GM21390 (cell line): ENCODE measurements around the gene LILRB3.
"Not testable (repeated sequence)": the region's sequence is repeated elsewhere in the genome, so short reads cannot be mapped to it uniquely, and the experiment has no call there.

Source experiments
- ATAC-seq: cut with Tn5 transposase; IDR thresholded peaks from one replicate; pipeline ENCODE4 v1.9.1; 2021; ENCODE audit not compliant: unreplicated experiment

The LILRB3 gene

DNA sequence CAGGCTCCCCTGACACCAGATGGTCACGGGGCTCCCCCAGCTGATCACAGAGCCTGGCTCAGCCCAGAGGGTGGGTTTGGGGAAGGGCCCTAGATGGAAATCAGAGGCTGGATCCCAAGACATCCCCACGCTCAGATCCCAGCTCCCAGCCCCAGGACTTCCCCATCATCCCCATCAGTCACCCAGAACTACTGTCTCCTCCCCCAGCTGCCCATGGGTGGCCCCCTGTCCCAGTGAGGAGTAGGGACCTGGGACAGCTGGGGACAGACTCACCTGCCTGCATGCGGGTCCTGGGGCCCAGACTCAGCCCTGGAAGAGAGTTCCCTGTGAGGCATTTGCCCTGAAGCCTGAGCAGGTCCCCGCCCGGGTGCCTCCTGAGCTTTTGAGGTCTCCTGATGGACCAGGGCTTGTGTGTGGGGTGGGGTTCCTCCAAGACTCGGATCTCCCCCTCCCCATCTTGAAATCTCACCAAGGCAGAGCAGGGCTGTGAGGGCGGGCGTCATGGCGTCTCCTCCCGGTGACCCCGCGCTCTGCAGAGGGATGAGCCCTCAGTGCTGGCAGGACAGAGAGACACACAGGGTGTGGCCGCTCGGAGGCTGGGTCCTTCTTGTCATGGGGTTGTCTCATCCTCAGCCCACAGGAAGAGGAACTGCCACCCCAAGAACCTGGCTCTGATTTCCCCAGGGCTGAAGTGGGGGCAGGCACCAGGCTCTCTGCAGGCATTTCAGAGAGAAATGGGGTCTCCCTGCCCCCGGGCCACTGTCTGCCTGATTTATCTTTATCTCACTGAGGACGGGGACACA is at the start of gene LILRB3:
TSS of gene LILRB3 (minus strand) at position 534 of the 803 bp plus-strand sequence. CDS start at position 503, 31 bp downstream.
- not testable (repeated sequence) for ATAC-seq

DNA sequence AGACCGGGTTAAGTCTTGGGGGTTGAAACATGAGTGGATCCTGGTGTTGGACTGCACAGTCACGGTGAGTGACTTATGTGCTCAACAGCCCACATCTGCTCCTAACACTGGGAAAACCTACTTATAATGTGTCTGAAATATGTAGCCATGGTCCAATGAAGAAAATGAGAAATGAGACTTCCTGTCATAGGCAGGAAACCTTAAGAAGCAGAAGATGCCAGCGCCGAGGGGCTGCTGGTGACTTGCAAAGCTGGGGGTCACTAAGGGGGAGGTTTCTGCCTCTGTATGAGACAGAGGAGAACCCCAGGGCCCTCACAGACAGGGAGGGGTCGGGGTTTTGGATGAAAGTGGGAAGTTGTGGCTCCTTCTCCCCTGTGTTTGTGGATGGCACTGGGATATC is 49.4 kb upstream of the LILRB3 start:
- not testable (repeated sequence) for ATAC-seq

DNA sequence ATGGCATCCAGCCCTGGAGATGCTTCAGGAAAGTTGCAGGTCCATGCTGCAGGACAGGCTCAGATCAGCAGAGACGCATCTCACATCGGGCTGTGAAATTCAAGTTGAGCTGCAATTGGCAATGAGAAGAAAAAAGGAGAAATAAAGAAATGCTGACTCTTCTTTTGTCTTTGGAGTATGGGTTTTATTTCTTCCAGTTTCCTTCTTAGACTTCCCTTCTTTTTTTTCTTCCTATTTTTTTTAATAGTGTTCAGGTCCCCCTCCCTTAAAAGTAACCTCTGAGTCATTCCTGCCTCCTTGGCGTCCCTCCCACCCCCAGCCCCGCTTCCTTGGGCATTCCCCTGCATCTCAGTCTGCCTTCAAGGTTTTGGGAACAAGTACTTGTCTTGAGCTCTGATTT is 48.8 kb upstream of the LILRB3 start:
- ATAC-seq = not testable (repeated sequence)

DNA sequence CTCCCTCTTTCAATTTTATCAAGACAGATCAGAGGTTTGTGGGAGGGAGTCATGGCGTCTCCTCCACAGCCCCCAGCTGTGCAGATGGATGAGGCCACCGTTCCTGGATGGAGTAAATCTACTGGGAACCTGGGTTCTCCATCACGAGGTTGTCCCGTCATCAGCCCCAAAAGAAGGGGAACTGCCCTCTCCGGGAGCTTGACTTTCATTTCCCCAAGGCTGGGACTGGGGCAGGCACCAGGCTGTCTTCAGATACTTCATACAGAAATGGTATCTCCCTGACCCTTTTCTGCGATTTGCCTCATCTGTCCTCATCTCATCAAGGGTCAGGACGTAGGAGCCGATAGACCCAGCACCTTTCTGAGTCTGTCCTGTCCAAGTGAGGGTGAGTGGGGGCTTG is 48.3 kb upstream of the LILRB3 start:
- ATAC-seq = no peak

DNA sequence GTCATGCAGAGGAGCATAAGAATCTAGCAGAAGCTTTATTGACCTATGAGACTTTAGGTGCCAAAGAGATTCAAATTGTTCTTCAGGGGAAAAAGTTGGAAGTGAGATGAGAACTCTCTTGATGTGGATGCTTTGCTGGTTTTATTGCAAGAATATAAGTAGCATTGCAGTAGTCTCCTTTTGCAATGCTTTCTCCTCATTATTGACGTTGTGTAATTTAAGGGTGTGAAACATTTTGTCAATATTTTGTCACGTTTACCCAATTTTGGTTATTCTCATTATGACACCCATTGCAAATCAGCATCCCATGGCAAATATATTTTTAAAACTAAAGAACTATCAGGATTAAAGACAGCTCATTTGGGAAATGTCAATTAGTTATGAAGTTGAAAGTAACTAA is 46.1 kb upstream of the LILRB3 start:
- no peak for ATAC-seq

DNA sequence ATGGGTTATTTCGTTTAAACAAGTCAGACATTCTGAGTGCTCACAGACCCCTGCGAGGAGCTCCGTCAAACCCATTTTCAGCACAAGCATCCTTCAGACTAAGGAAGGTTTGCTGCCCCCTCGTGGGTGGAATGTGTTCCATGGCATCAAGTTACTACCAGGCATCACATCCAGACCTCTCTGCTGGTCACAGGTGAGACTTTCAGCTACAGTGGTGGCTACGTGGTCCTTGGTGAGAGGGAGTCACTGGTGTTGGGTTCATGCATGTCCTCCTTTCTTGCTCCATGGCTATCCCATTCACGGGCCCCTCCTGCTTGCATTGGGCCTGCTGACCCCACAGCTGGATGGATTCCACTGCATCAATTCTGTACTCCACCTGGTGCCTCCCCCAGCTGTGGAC is 43.3 kb upstream of the LILRB3 start:
- ATAC-seq = no peak

DNA sequence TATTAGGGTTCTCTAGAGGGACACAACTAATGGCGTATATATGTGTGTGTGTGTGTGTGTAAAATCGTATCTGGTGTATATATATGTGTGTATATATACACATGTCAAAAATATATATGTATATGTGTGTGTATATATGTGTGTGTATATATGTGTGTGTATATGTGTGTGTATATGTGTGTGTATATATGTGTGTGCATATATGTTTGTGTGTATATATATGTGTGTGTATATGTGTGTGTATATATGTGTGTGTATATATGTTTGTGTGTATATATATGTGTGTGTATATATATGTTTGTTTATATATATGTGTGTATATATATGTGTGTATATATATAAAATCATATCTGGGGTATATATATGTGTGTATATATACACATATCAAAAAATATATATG is 39.7 kb upstream of the LILRB3 start:
- no peak for ATAC-seq

DNA sequence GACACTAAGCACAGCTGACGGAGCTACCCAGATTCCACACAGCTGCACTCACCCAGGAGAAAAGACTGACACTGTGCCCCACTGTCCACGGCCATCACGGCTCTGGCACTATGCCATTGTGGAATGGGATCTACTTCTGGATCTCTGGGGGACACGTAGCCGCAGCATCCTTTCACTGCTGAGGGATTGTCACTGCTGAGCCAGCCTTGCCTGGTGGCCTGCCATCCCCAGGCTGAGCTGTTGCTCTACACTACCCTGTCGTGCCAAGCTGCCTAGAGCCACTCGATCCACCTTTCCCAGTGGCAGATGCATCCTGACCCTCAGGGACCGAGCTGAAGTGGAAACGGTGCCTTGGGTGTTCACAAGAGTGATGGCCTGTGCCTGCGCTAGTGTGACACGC is 39.3 kb upstream of the LILRB3 start:
- no peak for ATAC-seq

DNA sequence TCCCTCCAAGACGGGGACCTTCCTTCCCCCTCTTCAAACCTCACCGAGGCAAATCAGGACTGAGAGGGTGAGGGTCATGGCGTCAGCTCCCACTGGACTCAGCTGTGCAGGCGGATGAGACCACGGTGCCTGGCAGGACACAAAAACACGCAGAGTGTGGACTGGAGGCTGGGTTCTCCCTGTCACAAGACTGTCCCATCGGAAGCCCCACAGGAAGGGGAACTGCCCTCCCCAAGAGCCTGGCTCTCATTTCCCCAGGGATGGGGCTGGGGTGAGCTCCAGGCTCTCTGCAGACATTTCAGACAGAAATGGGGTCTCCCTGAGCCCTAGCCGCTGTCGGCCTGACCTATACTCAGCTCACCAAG is 34.3 kb upstream of the LILRB3 start, which contains the start of gene LILRB5:
TSS of gene LILRB5 (minus strand) at position 158 of the 365 bp plus-strand sequence. CDS start at position 78, 80 bp downstream.
- no peak for ATAC-seq

DNA sequence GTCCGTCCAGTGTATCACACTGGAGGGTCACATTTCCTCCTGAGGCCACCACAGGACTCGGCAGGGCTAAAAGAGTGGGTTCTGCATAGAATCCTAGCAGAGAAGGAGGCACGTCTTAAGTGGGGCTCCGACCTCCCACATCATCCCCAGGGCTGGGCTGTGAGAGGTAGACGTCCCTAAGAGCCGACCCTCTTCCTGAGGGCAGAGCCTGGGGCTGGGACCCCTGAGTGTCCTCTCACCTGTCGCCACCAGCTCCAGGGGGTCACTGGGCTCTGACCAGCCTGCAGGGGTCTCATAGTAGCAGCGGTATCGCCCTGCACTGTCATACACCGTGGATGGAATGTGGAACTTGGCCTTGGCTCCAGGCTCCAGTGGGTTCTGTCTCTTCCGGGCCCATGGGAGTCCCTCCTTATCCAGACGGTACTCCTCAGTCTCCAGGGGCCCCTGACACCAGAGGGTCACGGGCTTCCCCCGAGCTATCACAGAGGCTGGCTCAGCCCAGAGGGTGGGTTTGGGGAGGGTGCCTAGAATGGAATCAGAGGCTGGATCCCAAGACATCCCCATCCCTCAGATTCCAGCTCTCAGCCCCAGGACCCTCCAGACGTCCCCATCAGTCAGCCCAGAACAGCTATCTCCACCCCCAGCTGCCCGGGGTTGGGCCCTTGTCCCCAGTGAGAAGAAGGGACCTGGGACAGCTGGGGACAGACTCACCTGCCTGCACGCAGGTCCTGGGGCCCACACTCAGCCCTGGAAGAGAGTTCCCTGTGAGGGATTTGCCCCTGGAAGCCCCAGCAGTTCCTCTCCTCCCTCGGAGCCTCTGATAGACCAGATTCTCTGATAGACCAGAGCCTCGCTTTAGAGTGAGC is 33.7 kb upstream of the LILRB3 start:
- ATAC-seq = no peak

DNA sequence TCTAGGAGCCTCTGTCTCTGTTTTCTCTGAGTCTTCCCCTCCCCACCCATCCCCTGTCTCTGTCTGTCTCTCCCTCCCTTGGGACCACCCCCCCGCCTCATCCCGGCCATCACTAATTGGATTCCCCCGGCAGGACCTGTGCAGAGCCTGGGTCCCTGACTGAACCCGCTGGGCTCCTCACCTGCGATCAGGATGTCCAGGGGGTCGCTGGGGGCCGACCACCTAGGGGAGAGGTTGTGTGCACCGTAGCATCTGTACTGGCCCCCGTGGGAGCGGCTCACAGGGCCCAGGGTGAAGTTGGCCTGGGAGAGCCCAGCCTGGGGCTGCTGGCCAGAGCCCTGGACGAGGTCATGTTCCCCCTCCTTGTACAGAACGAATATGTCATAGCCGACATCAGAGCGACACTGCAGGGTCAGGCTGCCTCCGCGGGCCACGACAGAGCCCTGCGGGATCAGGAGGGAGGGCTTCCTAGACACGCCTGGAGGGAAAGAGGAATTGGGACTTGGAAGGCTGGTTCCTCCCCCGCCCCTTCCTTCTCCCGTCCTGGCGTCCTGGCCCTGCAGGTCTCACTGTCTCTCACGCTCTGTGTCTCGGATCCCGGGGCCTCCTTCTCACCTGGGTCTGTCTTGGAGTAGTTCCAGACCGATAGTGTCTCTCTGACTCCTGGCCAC is 32.4 kb upstream of the LILRB3 start:
- no peak for ATAC-seq

DNA sequence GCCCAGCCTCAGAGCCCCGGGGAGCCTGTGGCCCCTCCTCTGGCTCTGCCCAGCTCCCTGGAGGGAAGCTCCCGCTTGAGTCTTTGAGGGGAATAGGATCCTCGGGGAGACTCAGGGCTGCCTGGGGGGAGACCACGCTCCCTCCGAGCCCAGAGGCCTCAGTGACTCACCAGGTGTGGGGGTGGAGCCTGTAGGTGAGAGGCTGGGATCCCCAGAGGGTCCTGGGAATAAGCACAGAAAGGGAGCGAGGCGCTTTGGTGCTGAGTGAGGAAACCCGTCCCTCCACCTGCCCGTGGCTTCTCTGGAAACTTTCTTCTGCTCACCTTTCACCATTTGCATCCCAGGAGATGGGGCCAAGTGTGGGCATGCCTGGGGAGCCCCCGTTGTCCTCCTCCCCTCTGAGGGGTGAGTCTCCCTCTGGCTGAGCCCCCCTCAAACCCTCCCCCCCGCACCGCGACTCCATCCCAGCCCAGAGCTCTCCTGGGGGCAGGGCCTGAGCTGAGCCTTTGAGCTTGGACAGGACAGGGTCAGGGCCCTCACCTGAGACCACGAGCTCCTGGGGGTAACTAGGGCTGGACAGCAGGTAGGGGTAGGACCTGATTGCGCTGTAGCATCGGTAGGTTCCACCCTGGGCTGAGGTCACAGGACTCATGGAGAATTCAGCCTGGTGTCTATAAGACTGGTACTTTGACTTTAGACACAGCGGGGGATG is 31.5 kb upstream of the LILRB3 start:
- ATAC-seq = no peak

DNA sequence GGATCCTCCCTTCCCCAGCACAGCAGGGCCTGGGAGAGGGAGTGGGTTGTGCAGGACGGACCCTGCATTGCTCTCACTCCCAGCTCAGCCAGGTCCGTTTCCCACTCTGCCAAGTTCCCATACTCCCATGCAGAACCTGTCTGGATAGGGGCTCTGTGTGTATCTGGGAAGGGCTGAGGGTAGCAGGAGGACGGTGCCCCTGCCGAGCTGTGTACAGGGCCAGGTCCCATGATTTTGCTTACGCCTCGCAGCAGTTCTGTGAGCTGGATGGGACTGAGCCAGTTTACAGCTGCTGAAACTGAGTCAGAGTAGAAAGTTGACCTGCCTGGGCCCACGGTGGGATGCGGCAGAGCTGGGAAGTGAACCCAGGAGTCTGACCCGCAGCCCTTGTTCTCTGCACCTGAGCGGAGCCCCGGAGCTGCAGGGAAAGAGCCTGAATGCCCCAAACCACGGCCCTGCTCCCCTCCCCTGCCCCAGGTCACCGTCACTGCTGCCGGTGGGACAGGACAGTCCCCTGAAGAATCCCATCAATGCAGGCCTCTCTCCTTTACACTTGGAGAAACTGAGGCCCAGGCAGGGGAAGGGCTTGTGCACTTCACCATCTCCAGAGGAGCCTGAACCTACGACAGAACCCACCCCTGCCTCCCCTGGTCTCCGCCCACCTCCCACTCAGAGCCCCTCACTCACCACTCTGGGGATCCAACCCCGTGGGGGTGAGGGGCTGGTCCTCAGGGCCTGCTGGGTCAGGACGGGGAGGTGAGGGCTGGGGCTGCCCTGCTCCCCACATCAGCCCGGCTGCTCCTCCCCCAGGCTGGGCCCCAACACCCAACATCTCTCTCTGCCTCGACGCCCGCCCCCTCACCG is 30.8 kb upstream of the LILRB3 start:
- ATAC-seq = no peak

DNA sequence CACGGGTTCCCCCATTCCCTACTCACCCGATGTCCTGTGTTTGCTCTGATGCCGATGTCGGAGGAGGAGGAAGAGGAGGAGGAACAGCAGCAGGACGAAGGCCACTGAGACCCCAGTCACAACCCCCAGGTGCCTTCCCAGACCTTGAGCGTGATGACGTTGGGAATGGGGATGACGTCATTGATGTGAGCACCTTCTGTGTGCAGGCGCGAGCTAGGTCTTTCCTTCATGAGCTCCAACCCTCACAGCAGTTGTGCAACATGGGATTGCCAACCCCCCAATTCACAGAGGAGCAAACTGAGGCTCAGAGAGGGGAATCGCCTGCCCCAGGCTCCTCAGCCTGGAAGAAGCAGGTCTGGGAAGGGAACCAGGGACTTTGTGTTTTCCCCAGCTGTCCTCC is 30.0 kb upstream of the LILRB3 start:
- no peak for ATAC-seq

DNA sequence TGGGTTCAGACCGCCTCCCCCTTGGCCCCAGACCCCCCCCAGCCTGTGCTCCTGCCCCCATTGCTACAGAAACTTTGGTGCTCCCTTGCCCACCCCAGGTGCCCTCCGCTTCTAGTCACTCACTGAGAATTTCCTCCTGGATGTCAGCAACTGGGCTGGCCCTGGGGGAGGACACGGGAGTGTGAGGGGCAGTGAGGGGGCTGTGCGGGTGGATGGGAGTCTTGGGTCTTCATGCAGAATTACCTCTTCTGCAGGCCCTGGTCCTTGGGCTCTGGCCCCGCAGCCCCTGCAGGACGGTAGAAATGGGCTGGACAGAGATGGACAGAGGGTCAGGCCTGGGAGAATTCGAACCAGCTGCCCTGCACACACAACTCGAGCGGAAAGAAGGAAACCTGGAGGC is 29.4 kb upstream of the LILRB3 start:
- no peak for ATAC-seq

DNA sequence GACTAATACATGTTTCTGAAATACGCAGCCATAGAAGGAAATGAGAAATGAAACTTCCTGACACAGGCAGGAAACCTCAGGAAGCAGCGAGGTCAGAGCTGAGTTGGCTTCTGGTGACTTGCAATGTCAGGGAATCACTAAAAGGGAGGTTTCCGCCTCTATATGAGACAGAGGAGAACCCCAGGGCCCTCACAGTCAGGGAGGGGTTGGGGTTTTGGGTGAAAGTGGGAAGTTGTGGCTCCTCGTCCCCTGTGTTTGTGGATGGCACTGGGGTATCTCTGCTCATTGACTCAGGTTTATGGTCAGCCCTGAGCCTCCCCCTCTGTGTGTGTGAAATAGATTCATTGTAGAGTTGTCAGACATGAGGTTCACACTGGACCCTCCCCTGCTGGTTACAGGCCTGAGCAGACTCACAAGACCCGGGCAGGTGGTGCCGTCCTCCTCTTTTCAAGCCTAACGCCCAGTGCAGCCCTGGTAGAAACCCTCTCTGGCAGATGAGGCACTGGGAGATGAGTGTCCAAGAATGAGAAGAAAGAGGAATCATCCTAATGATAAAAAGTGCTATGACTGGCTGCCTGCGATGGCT is 25.3 kb upstream of the LILRB3 start:
- ATAC-seq = no peak

DNA sequence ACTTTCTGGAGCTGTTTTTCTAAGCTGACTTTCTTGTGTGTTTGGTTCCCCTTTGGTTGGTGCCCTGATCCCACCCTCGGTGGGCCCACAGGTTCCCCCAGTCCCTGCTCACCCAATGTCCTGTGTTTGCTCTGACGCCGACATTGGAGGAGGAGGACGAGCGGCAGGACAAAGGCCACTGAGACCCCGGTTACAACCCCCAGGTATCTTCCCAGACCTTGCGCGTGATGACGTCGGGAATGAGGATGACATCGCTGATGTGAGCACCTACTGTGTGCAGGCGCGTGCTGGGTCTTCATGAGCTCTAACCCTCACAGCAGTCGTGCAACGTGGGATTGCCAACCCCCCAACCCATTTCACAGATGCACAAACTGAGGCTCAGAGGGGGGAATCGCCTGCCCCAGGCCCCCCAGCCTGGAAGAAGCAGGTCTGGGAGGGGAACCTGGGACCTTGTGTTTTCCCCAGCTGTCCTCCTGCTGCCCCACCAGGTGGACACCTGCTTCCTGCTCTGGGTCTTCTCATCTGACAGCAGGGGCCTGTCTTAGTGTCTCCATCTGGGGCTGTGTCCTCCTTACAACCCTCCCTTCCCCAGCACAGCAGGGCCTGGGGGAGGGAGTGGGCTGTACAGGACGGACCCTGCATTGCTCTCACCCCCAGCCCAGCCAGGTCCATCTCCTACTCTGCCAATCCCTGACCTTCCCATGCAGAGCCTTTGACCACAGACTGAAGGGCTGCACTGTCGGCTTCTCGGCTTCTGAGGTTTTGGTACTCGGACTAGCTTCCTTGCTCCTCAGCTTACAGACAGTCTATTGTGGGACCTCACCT is 24.5 kb upstream of the LILRB3 start:
- ATAC-seq = no peak

DNA sequence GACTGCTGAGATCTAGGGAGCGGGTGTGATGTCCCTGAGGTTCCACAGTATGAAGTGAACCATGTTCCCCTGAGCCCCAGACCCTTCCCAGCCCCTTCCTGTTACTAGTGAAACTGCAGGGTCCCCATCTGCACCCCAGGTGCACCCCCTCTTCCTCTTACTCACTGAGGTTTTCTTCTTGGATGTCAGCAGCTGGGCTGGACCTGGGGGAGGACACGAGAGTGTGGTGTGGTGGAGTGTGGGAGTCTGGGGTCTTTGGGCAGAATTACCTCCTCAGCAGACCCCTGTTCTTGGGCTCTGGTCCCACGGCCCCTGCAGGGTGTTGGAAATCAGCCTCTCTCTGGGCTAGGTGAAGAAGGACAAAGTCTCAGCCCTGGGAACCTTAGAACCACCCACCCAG is 23.1 kb upstream of the LILRB3 start:
- no peak for ATAC-seq

DNA sequence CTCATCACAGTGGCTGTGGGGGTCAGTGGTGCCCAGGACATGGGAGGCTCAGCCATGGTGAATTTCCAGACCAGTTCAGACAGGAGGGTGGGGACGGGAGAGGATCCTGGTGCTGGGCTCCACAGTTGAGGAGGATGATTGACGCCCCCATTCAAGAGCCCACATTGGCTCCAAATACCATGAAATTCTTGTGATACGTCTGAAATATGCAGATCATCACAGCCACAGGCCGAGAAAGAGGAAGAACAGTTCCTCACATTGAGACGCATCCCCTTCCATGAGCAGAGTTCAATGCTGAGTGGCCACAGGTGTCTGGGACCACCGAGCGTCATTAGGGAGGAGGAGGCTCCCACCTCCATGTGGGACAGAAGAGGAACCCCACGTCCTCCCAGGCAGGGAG is 21.0 kb upstream of the LILRB3 start:
- ATAC-seq = not testable (repeated sequence)
